ENCODE results near the gene LDLRAD3.

LDLRAD3 gene

DNA sequence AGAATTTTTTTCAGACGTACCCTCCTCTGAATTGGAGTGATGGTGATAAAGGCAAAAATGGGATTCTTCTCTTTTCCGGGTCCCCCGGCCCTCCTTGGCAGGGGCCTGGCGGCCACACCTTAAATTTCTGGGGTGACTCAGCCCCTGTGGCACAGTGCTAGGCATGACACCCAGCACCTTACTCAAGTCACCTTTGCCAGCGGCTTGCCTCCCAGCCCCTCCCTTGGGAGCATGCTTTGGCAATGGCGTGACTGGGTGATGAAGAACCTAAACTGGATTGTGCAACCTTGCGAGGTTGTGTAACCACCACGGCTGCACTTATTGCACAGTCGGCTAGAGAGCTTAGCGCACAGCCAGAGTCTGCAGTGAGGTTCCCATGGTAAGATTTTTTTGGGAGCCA, 16.2 kb upstream of the LDLRAD3 start:
- peak; percentile 10 for DNase-seq (ENCODE audit: low read depth)

DNA sequence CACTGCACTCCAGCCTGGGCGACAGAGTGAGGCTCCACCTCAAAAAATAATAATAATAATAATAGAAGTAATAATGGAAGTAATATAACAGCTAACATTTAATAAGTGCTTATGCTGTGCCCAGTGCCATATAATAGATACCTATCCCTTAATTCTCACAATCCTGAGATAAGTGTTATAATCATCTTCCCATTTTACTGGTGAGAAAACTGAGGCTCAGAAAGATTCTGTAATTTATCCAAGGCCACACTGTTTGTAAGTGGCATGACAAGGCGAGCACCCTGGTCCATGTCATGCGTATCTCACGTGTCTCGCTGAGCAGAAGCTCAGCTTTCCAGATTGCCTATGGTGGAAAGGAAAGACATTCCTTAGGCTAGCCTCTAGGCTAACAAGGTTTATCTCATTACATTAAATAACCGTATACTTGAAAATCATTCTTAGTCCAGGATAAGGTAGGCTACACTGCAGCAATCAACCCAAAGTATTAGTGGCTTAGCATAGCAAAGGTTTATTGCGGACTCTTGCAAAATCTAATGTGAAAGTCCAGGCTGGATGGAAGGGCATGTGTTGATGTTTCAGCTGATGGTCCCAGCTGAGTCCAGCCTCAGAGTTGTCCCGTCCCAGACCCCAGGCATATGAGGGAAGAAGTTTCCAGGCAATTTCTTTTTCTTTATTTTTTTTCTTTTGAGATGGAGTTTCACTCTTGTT, 15.0 kb upstream of the LDLRAD3 start:
- DNase-seq (ENCODE audit: low read depth) = no peak

DNA sequence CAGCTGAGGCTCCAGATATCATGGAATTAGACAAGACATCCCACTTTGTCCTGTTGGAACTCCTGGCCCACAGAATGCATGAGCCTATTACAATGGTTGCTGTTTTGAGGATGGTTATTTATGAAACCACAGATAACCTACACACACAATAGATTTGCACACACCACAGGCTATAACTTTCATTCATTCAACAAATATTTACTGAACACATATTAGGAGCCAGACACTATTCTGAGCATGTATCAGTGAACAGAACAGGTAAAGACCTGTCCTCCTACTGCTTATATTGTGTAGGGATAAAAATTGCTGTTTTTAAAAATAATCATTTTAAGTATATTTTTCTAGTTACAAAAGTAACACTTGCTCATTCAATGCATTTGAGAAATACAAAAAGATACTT, 13.4 kb upstream of the LDLRAD3 start:
- no peak for DNase-seq (ENCODE audit: low read depth)

DNA sequence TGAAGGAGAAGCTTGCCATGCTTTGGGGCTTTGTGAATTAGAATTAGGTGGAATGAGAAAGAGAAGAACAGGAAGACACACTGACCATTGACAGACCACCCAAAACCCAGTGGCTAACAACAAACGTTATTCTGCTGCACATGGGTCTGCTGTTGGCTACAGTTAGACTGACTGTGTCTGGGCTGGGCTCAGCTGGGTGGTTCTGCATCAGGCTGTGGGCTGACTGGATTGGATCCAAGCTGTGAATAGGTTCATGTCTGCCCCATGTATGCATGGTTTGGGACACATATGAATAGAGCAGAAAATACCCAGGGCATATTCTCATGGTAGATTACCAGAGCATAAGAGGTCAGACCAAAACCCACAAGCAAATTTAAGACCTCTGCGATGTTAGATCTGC, 11.7 kb upstream of the LDLRAD3 start:
- DNase-seq (ENCODE audit: low read depth) = no peak

DNA sequence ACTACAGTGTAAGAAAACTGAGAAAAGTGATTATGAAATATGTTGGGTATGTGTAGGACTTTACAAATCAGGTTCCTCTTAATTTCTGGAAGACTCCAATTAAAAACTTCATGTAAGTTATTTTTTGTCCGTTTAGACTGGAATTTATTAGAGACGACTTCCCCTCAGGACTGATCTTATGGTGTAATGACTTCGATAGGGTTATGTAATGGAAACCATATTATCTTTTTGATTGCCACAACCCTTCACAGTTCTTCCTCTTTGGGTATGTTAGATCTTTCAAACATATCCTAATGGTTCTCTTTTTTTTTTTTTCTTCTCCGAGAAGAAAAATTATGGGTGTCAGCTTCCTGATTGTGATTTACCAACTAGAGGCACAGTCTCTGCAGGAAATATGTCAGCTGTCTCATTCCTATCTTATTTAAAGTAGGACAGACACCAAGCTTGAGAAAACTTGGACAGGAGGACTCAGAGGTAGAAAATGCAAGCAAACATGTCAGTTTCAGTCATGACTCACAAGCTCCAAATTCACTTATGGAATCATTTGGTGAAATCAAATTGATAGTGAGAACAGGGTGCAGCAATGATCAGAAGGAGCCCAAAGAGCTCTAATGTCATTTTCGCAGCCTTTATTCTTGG, 11.1 kb upstream of the LDLRAD3 start:
- no peak for DNase-seq (ENCODE audit: low read depth)

DNA sequence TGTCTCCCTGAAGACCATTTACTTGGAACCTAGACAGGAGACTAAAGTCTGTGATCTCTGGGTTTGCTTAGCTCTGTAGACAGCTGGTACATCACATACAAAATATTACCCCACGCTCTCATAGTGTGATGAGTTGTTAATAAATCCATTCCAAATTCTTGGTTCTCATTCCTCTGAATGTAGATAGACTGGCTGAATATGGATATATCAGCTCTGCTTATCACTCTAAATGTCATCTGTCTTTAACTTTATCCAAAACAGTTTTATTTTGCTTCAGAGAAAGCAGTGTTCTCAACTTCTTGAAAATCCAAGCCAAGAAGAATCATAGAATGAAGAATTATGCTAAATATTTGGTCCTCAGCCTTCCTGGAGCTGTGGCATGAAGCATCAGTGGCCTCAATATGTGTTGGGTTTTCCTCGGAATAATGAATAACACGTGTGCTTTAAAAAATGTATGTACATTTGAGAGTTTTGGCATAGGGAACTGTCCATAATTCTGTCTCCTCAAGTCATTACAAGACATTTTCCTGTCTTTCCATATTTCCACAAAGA, 10.5 kb upstream of the LDLRAD3 start:
- DNase-seq (ENCODE audit: low read depth) = no peak

DNA sequence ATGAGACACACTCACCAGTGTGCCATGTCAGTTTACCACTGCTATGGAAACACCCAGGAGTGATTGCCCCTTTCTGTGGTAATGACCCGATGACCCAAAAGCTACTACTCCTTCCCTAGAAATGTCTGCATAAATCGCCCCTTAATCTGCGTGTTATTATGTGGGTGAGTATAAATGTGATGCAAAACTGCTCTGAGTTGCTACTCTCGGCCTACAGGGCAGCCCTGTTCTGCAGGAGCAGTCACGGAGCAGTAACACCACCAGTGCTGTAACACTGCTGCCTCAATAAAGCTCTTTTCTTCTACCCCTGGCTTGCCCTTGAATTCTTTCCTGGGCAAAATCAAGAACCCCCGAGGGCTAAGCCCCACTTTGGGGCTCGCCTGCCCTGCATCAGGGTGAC, 9.6 kb upstream of the LDLRAD3 start:
- DNase-seq (ENCODE audit: low read depth) = no peak

DNA sequence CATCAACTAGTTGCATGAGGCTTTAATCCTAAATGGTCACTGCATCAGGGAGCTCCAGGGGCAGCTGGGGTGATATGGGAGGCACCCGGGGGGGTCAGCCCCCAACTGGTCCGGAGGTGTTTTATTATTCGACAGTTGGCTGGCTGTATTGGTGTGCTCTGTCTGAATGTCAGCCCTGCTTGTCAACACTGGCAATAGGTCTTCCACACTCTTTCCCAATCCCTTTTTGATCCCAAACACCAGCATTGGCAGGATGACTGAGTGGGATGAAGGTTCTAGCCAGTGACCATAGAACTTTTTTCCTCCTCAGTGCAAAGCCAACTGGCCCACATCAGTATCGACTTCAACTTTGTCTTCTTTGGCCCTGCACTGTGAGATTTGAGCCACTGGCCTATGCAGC, 8.9 kb upstream of the LDLRAD3 start:
- DNase-seq (ENCODE audit: low read depth) = no peak

DNA sequence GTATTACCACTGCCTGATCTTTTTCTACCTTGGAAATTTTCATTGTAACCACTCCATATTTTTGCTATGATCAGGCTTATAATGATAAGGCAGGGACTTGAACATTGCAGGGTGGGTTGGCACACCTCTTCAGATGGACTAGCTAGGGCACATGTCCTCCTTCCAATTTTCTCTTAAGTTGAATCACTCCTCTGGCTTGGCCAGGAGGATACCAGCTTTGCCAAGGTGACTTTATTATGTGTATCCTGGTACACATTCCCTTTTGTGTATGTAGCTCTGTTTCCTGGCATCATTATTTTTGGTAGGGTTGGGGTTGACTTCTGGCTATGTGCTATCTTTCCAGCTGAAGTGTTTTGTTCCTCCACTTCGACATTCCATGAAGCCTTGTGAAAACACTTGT, 8.5 kb upstream of the LDLRAD3 start:
- no peak for DNase-seq (ENCODE audit: low read depth)

DNA sequence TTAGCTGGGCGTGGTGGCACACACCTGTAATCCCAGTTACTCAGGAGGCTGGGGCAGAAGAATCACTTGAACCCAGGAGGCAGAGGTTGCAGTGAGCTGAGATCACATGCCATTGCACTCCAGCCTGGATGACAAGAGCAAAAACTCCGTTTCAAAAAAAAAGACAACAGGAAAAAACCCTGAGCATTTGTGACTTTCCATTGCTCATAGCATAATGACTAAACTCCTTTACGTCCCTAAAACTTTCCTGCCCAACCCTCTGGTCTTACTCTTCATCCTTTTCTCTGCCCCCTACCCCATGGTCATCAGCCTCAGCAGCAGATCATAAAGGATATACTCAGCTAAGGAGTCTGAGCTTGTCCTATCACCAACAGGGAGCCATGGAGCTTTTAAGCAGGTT, 6.8 kb upstream of the LDLRAD3 start:
- DNase-seq (ENCODE audit: low read depth) = no peak

DNA sequence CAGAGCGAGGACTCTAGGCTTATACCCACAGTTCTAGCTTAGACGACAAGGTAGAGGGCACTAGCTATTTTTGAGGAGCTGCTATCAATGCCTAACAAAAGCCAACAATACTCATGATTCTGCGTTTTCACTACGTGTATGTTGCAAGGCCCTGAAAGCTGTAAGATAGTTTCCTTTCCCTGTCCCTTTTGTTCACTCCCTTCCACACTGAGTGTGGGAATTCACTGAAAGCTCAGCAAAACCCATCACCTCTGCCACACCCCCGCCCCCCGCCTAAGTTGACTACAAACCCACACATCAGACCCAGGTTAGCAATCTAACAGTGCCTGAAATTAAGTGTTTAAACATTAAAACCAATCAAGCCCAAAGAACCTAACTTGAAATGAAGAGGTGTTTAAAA, 6.2 kb upstream of the LDLRAD3 start:
- DNase-seq (ENCODE audit: low read depth) = no peak

DNA sequence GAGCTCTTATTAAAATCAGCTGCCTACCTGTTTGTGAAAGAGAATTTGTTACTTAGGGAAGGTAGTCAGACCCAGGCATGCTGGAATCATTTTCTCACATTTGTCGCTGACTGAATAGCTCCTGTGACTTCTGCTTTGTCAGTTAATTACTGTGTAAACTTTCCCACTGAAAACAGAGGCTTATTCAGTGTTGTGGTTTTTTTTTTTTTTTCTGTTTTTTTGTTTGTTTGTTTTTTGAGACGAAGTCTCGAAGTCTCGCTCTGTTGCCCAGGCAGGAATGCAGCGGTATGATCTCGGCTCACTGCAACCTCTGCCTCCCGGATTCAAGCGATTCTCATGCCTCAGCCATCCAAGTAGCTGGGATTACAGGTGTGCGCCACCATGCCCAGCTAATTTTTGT, 5.6 kb upstream of the LDLRAD3 start:
- no peak for DNase-seq (ENCODE audit: low read depth)

DNA sequence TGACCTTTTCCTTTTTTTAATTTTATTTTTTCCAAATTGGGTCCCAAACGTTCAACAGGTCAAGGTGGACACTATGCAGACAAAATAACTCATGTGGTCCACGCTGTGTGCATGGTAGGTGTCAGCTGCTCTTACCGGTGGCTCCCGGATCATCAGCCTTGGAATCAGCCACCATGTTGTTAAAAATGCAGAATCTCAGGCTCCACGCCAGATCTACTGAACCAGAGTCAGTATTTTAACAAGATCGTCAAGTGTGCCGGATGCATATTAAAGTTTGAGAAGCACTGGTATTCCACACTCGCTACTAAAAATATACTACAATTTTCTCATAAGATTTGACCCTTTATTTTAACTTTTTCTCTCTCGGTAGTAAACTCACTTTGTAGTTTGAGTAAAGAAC, 553 bp upstream of the LDLRAD3 start:
- DNase-seq (ENCODE audit: low read depth) = no peak

DNA sequence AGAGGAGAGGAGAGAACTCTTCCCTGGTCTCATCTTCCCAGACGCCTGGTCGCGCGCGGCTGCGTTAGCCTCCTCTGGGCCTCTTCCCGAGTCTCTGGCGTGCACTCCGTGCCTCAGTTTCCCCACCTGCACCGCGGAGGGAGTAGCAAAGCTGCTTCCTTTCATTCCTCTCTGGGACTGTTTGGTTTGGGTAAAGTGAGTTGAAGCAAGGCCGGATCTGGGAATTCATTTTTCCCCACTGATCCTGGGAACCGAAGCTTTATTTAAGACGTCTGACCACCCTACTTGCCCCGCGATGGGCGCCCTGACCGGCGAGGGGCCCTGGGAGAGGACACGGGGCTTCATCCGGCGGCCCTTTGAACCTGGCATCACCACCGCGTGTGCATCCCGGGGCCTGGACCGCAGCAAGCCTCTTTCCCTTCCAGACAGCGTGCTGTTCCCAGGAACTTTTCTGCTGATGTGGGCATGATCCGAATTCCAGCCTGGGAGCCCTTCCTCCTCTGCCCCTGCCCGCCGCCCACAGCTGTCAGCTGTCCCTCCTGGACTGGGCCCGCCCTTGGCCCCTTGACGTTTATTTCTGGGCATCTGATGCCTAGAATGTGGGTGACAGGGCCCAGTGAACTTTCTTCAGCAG, 758 bp downstream of the LDLRAD3 start:
- peak; percentile 14 for DNase-seq (ENCODE audit: low read depth)

DNA sequence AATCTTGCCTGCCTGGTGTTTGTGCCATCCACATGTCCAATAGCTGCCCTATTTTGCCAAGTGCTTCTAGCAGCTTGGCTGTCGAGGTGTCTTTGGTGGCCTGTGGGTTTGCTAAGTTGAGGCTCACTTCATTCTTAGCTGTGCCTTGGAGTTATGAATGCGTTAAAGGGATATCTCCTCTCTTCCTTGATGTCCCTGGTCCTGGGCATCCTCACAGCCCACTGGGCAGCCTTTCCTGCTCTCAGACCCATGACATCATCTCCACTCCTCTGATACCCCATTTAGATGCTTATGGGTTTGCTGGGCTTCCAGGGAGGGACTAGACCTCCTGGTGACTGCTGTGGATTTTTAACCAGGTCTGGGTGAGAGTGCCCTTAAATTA, 1.3 kb downstream of the LDLRAD3 start:
- no peak for DNase-seq (ENCODE audit: low read depth)

DNA sequence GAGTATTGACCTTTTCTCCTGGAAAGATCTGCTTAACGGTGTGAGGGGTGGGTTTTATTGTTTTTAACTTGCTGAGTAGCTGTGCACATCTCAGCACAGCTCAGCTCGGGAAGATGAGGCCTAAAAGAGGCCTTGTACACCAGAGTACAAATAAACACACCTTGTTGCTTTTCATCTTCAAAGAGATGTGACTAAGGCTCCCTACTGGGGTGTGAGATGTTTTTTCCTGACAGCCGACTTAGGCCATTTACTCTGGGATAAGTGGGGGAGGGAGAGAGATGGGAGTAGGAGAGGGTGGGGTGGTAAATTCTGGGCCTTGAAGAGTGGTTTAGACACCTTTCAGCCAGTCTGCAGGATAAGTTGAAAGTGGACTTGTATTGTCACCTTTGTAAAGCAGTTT, 2.9 kb downstream of the LDLRAD3 start:
- DNase-seq (ENCODE audit: low read depth) = no peak

DNA sequence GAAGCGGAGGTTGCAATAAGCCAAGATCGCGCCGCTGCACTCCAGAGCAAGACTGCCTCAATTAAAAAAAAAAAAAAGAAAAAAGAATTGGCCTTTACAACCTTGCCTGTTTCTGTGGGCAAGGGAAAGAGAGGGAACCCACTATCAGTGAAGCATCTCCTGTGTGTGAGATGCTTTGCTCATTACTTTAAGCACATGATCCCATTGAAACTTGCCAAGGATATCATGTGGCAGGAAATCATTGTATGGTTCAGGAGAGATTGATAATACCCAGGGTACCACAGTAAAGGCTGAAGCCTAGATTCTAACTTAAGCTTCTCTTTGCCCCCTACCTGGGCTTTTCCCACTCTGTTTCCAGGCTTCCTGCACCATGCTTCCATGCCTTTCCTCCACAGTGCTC, 3.6 kb downstream of the LDLRAD3 start:
- no peak for DNase-seq (ENCODE audit: low read depth)

DNA sequence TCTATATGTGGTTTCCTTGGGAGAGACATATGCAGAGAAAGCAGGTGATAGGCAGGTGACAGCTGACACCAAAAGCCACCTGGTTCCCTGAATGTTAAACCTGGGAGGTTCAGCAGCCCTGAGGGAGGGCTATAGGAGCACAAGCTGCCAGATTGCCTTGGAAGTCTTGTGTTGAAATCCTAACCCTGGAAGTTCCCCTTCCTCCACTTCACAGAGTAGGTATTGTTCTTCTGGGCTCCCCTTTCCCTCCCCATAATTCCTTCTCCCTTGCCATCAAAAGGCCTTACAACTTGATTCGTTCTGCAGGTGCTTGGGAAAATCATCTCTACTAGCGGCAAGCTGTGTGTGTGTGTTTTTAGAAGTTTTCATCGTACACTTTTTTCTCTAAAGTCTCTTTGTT, 5.4 kb downstream of the LDLRAD3 start:
- DNase-seq (ENCODE audit: low read depth) = no peak

DNA sequence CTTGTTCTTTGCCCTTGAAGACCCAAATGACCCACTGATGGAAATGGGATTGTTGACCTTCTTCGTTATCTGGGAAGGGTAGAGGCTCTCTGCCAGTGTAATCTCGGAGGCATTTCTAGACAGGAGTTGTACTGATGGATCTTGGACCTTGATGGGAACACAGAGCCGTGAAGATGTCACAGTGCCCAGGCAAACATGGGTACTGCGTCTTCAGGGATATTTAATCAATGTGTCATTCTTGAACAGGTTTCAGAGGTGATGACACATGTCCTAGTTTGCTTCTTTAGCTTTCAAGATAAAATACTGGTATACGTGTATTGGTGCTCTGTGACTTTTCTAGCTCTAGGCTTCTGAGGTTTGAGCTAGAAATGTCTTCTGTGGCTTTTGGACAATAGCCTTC, 6.2 kb downstream of the LDLRAD3 start:
- no peak for DNase-seq (ENCODE audit: low read depth)

DNA sequence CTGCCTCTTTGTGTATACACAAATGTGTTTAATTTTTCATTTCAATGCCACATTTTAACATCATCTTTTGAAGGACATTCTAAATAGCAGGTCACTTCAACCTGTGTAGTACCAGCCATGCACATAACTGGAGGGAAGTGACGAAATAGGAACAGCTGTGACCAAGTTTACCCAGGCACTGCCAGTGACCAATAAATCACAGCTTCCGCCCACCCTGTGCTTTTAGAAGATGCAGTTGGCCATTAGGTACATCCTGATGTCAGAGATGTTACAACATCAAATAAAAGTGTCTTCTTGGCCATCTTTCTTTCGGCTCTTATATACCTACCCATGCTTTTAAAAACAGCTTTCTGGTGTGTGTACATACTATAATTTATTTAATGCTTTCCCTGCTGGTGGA, 7.8 kb downstream of the LDLRAD3 start:
- DNase-seq (ENCODE audit: low read depth) = no peak

DNA sequence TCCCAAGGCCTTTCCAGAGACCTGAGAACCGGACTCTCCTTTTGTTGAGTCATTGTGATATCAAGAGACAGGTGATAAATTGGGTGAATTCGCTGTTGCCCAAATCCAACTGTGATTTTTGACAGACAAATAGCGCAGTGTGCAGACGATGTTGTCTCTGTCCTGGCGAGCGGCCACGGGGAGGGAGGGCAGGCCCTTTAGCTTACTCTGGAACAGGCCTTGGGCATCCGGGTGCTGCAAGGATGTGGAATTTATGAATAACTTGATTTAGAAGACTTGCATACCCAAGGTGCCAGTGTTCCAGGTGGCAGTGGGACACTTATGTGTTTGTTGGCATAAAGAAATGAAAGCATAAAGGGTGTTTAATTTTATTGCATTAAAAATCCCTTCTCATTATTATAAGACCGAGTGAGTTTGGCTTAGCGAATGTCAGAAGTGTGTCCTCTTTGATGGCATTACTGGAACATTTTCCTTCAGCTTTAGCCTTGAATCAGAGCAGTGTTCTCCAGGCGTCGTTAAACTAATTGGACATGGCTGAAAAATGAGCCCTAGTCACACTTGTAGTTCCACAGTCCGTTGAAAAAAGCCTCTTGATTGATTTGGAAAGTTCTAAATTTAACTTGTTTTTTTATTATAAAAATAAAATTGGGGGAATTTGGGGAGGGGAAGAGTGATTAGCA, 9.4 kb downstream of the LDLRAD3 start:
- DNase-seq (ENCODE audit: low read depth) = no peak

DNA sequence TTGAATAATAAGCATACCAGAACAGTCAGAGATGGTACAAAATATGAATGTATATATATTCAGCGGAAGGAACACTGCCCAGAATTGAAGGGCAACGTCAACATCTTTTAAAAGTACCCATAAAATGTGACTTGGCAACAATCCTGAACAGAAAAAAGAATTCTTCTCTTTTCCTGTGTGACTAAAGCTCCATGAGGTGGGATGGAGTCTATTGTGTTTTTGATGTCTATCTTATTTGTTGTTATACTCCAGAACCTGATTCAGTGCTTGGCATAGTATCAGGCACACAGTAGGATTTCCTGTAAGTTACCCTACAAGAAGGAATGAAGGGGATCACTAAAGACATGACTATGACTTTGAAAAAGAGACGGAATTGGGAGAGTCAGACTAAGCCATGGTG, 10.3 kb downstream of the LDLRAD3 start:
- DNase-seq (ENCODE audit: low read depth) = no peak

DNA sequence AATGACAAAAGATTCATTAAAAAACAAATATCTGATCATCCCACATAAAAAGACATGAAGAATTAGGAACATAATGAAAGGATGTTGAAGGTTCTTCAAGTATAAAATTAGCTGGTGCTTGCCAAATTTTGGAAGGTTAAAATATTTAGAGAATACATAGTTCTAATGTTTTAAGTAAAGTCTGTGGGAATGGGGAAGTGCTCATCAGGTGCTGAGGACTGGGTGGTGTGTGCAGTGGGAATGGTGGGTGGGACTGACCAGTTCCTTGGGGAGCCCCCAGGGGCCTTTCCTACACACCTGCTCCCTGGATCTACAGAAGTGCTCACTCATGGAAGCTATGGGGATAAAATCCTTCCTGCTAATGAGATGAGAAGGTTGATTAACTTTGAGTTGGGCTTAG, 11.8 kb downstream of the LDLRAD3 start:
- DNase-seq (ENCODE audit: low read depth) = no peak
